ENCODE measurements around the gene PML. TPM values are rescaled to one million over a fixed set of nuclear protein-coding genes. Genes with fewer than 3 reads are reported as not detected.

PML gene
- total RNA-seq, 1 donor from 2014 or later: 15.3 TPM

DNA sequence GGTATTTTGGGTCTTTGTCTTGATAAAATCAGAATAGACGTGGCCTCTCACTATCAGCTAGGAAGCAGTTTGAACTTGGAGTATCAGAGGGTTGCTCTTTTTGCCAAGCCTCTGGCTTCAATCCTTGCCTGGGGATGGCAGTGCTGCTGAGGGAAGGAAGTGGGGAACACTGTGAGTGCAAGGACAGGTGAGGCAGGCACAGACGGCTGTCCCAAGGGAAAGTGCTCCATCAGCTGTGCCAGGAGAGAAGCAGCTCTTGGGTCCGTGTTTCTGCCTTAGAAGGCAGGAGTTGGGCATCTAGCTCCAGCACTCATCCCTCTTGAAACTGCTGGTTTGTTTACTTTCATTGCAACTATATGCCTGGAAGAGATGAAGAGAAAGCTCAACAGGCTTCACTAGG, 33.2 kb downstream of the PML start:
- H3K4me1 Mint-ChIP-seq: no peaks in the 10 kb centered on the region
- TF ChIP-seq EZH2 (IDR thresholded peaks at IDR 0.05) (no peak), EZH2phosphoT487 (IDR thresholded peaks at IDR 0.05) (no peak)
- TF ChIP-seq, protein P1, sequence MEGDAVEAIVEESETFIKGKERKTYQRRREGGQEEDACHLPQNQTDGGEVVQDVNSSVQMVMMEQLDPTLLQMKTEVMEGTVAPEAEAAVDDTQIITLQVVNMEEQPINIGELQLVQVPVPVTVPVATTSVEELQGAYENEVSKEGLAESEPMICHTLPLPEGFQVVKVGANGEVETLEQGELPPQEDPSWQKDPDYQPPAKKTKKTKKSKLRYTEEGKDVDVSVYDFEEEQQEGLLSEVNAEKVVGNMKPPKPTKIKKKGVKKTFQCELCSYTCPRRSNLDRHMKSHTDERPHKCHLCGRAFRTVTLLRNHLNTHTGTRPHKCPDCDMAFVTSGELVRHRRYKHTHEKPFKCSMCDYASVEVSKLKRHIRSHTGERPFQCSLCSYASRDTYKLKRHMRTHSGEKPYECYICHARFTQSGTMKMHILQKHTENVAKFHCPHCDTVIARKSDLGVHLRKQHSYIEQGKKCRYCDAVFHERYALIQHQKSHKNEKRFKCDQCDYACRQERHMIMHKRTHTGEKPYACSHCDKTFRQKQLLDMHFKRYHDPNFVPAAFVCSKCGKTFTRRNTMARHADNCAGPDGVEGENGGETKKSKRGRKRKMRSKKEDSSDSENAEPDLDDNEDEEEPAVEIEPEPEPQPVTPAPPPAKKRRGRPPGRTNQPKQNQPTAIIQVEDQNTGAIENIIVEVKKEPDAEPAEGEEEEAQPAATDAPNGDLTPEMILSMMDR (IDR thresholded peaks at IDR 0.05): no peak
- H3K27me3 Mint-ChIP-seq (ENCODE audit: insufficient read depth, low read depth): no peaks in the 10 kb centered on the region

DNA sequence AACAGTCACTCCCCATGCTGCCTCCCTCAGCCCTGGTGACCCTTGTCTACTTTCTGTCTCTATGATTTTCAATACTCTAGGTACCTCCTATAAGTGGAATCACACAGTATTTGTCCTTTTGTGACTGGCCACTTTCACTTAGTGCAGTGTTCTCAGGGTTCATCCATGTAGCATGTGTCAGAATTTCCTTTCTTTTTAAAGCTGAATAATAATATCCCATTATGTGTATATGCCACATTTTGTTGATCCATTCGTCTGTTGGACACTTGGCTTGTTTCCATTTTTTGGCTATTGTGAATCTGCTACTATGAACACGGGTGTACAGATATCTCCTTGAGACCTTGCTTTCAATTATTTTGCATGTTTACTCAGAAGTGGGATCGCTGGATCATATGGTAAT, 34.1 kb downstream of the PML start:
- H2AFZ ChIP-seq (replicated peaks): no peak overlapping the region
- H3K4me1 ChIP-seq: no peaks in the 10 kb centered on the region
- TF ChIP-seq EZH2 (IDR thresholded peaks at IDR 0.05) (no peak), EZH2phosphoT487 (IDR thresholded peaks at IDR 0.05) (no peak)
- TF ChIP-seq, protein P1 (IDR thresholded peaks at IDR 0.05): no peak
- H3K36me3 ChIP-seq: no peaks in the 10 kb centered on the region
- DNase-seq (ENCODE audit: low spot score): no peak
- Mint-ChIP-seq H3K27me3 (ENCODE audit: insufficient read depth, low read depth) (no peaks in the 10 kb centered on the region), H3K4me1 (no peaks in the 10 kb centered on the region), H3K4me3 (no peak overlapping the region), H3K36me3 (peaks cover 5% of the 10 kb centered on the region), H3K9me3 (no peaks in the 10 kb centered on the region), H3K27ac (no peak overlapping the region)
- no peak overlapping the region for H3K4me2 ChIP-seq
- H3K79me2 ChIP-seq (ENCODE audit: low read depth): no peaks in the 10 kb centered on the region
- no peaks in the 10 kb centered on the region for H3K9me3 ChIP-seq (ENCODE audit: low read depth)
- no peaks in the 10 kb centered on the region for H3F3A ChIP-seq (ENCODE audit: low read depth)
- no peak overlapping the region for H3K27ac ChIP-seq
- no peaks in the 10 kb centered on the region for H3K27me3 ChIP-seq
- no peak overlapping the region for H3K4me3 ChIP-seq
- H3K9ac ChIP-seq: no peak overlapping the region
- peaks cover 3% of the 10 kb centered on the region for H4K20me1 ChIP-seq (ENCODE audit: low read depth)

More for the DNA sequence above, 33.2 kb downstream of the PML start:
- Histone ChIP-seq H3K27me3 (no peaks in the 10 kb centered on the region), H2AFZ (replicated peaks) (no peak overlapping the region), H3K9ac (no peak overlapping the region), H3F3A (ENCODE audit: low read depth) (no peaks in the 10 kb centered on the region), H3K4me3 (no peak overlapping the region), H3K36me3 (no peaks in the 10 kb centered on the region), H4K20me1 (ENCODE audit: low read depth) (peaks cover 3% of the 10 kb centered on the region), H3K4me1 (no peaks in the 10 kb centered on the region), H3K4me2 (no peak overlapping the region), H3K27ac (no peak overlapping the region), H3K9me3 (ENCODE audit: low read depth) (no peaks in the 10 kb centered on the region), H3K79me2 (ENCODE audit: low read depth) (no peaks in the 10 kb centered on the region)
- H3K9me3 Mint-ChIP-seq: no peaks in the 10 kb centered on the region
- no peak overlapping the region for H3K27ac Mint-ChIP-seq
- no peak for DNase-seq (ENCODE audit: low spot score)
- H3K4me3 Mint-ChIP-seq: no peak overlapping the region
- H3K36me3 Mint-ChIP-seq: peaks cover 9% of the 10 kb centered on the region

DNA sequence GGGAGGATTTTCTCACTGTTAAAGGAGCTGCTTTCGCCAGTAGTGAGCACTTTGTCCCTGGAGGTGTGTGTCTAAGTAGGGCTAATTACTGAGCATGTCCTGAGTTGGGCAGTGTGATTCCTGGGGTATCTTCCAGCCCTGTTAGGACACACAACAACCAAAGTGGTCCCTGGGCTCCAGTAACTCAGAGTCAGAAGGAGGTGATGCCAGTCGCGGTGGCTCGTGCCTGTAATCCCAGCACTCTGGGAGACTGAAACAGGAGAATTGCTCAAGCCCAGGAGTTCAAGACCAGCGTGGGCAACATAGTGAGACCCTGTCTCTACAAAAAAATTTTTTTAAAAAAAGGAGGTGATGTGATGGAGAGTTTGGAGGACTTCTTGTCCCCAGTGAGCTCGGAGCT, 37.5 kb downstream of the PML start:
- Histone ChIP-seq H3K79me2 (ENCODE audit: low read depth) (no peaks in the 10 kb centered on the region), H3K27me3 (no peaks in the 10 kb centered on the region), H3K4me3 (no peak overlapping the region), H3K36me3 (no peaks in the 10 kb centered on the region), H2AFZ (replicated peaks) (no peak overlapping the region), H3K4me1 (peaks cover 1% of the 10 kb centered on the region), H3K9me3 (ENCODE audit: low read depth) (no peaks in the 10 kb centered on the region), H4K20me1 (ENCODE audit: low read depth) (peaks cover 9% of the 10 kb centered on the region), H3K4me2 (no peak overlapping the region), H3F3A (ENCODE audit: low read depth) (no peaks in the 10 kb centered on the region), H3K9ac (no peak overlapping the region), H3K27ac (no peak overlapping the region)
- TF ChIP-seq EZH2 (IDR thresholded peaks at IDR 0.05) (no peak), EZH2phosphoT487 (IDR thresholded peaks at IDR 0.05) (no peak)
- TF ChIP-seq, protein P1 (IDR thresholded peaks at IDR 0.05): no peak
- Mint-ChIP-seq H3K4me3 (no peak overlapping the region), H3K27ac (no peak overlapping the region), H3K4me1 (peaks cover 6% of the 10 kb centered on the region), H3K36me3 (peaks cover 2% of the 10 kb centered on the region), H3K27me3 (ENCODE audit: insufficient read depth, low read depth) (peaks cover 2% of the 10 kb centered on the region), H3K9me3 (no peaks in the 10 kb centered on the region)
- DNase-seq (ENCODE audit: low spot score): no peak

All from neural progenitor cell (in vitro differentiated cells).